ENCODE data around the gene RXRG. TPM values are rescaled to one million over a fixed set of nuclear protein-coding genes. Genes with fewer than 3 reads are reported as not detected.

Gene RXRG
- total RNA-seq, 2 experiments from 2014 or later: not detected

- no peak overlapping the region for H3K4me3 Mint-ChIP-seq
- POLR2A ChIA-PET: no interaction called here
- ATAC-seq (ENCODE audit: low read depth) (no peak), DNase-seq (no peak)
- H3K36me3 Mint-ChIP-seq: no peaks in the 10 kb centered on the region
- H3K4me1 Mint-ChIP-seq: peaks cover 2% of the 10 kb centered on the region
- H3K27me3 Mint-ChIP-seq: peaks cover 39% of the 10 kb centered on the region
- H3K27ac Mint-ChIP-seq: no peak overlapping the region
- H3K9me3 Mint-ChIP-seq: no peaks in the 10 kb centered on the region
Observed at GRCh38 chr1:165441166-165441880, 3.6 kb downstream of the RXRG start.

GRCh38 chr1:165439330-165439729 is 5.6 kb downstream of the RXRG start:
- Mint-ChIP-seq H3K9me3 (no peaks in the 10 kb centered on the region), H3K4me3 (no peak overlapping the region), H3K4me1 (peaks cover 2% of the 10 kb centered on the region), H3K27me3 (peaks cover 44% of the 10 kb centered on the region), H3K27ac (no peak overlapping the region), H3K36me3 (no peaks in the 10 kb centered on the region)
- POLR2A ChIA-PET: no interaction called here
- ATAC-seq (ENCODE audit: low read depth): no peak
- DNase-seq: no peak

GRCh38 chr1:165436994-165437393 is 7.9 kb downstream of the RXRG start:
- H3K36me3 Mint-ChIP-seq: no peaks in the 10 kb centered on the region
- no peak overlapping the region for H3K27ac Mint-ChIP-seq
- H3K4me3 Mint-ChIP-seq: no peak overlapping the region
- POLR2A ChIA-PET: no interaction called here
- peaks cover 46% of the 10 kb centered on the region for H3K27me3 Mint-ChIP-seq
- H3K9me3 Mint-ChIP-seq: no peaks in the 10 kb centered on the region
- H3K4me1 Mint-ChIP-seq: no peaks in the 10 kb centered on the region
- ATAC-seq (ENCODE audit: low read depth) (no peak), DNase-seq (no peak)

GRCh38 chr1:165435801-165436200 is 9.1 kb downstream of the RXRG start:
- H3K36me3 Mint-ChIP-seq: no peaks in the 10 kb centered on the region
- no peaks in the 10 kb centered on the region for H3K4me1 Mint-ChIP-seq
- no peaks in the 10 kb centered on the region for H3K9me3 Mint-ChIP-seq
- DNase-seq: no peak
- no peak overlapping the region for H3K27ac Mint-ChIP-seq
- H3K4me3 Mint-ChIP-seq: no peak overlapping the region
- POLR2A ChIA-PET: no interaction called here
- ATAC-seq (ENCODE audit: low read depth): no peak
- peaks cover 40% of the 10 kb centered on the region for H3K27me3 Mint-ChIP-seq

GRCh38 chr1:165434281-165434680 is 10.6 kb downstream of the RXRG start:
- POLR2A ChIA-PET: no interaction called here
- ATAC-seq (ENCODE audit: low read depth) (no peak), DNase-seq (no peak)
- Mint-ChIP-seq H3K36me3 (no peaks in the 10 kb centered on the region), H3K27me3 (peaks cover 29% of the 10 kb centered on the region), H3K9me3 (no peaks in the 10 kb centered on the region), H3K27ac (no peak overlapping the region), H3K4me1 (no peaks in the 10 kb centered on the region), H3K4me3 (no peak overlapping the region)

GRCh38 chr1:165431079-165431478 is 13.8 kb downstream of the RXRG start:
- Mint-ChIP-seq H3K4me1 (peaks cover 2% of the 10 kb centered on the region), H3K27ac (no peak overlapping the region), H3K27me3 (peaks cover 10% of the 10 kb centered on the region), H3K9me3 (peaks cover 3% of the 10 kb centered on the region), H3K36me3 (peaks cover 3% of the 10 kb centered on the region), H3K4me3 (no peak overlapping the region)
- DNase-seq (no peak), ATAC-seq (ENCODE audit: low read depth) (no peak)
- POLR2A ChIA-PET: no interaction called here

DNA sequence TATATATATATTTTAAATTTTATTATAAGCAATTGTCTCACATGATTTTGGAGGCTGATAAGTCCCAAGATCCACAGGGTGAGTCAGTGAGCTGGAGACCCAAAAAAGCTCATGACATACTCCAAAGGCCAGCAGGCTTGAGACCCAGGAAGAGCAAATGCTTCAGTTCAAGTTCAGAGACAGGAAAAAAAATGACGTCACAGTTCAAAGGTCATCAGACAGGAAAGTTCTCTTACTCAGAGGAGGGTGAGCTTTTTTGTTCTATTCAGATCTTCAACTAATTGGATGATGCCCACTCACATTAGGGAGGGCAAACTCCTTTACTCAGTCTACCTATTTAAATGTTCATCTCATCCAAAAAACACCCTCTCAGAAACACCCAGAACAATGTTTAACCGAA is 18.2 kb downstream of the RXRG start:
- Mint-ChIP-seq H3K9me3 (peaks cover 3% of the 10 kb centered on the region), H3K36me3 (peaks cover 3% of the 10 kb centered on the region), H3K4me1 (peaks cover 18% of the 10 kb centered on the region), H3K4me3 (no peak overlapping the region), H3K27me3 (peaks cover 2% of the 10 kb centered on the region), H3K27ac (no peak overlapping the region)
- ATAC-seq (ENCODE audit: low read depth) (no peak), DNase-seq (no peak)
- POLR2A ChIA-PET: no interaction called here

- Mint-ChIP-seq H3K27ac (peak overlapping the region; percentile 67), H3K9me3 (peaks cover 3% of the 10 kb centered on the region), H3K4me1 (peaks cover 18% of the 10 kb centered on the region), H3K36me3 (peaks cover 3% of the 10 kb centered on the region), H3K4me3 (no peak overlapping the region), H3K27me3 (peaks cover 1% of the 10 kb centered on the region)
- no peak for ATAC-seq (ENCODE audit: low read depth)
- no peak for DNase-seq
- POLR2A ChIA-PET: no interaction called here
Observed at GRCh38 chr1:165425621-165426020, 19.3 kb downstream of the RXRG start.

DNA sequence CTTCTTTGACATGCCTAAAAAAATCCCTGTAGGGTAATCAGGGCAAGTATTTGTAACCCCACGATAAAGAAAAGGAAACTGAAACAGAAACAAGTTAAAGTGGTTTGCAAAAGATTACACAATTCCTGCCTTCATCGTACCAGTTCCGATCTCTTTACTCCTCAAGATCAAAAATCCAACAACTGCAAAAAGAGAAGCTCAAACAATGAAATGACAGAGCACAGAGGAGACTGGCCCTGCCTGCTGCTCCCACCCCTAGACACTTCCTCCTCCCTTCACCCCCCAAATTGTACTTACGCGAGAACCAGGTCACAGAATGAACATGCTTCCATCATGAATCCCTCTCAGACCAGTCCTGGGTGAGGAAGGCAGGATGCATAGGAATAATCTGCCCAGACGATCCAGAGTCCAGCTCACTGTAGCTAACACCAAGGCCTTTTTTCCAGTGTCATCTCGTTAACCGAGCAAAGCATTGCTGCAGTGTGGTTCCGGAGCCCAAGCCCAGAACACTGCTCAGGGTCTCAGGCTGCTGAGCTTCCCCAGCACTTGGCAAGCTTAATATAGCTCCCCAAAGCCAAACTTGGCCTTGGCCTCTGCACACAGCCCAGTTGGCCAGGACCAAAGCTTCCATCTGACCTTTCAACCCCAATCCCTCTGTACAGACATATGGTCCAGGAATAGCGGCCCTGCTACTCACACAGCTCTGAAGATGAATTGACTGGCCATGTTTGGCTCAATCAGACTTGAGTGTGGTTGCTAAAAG is 20.3 kb downstream of the RXRG start:
- peaks cover 3% of the 10 kb centered on the region for H3K9me3 Mint-ChIP-seq
- H3K36me3 Mint-ChIP-seq: peaks cover 3% of the 10 kb centered on the region
- DNase-seq: no peak
- peak overlapping the region; percentile 66 for H3K4me3 Mint-ChIP-seq
- POLR2A ChIA-PET: interaction anchor here (1.0 kb wide), 1 partner anchor 31 kb away, joined by 3 read pairs; no protein-coding TSS in a partner anchor
- peak overlapping the region; percentile 87 for H3K27ac Mint-ChIP-seq
- peaks cover 3% of the 10 kb centered on the region for H3K27me3 Mint-ChIP-seq
- peaks cover 18% of the 10 kb centered on the region for H3K4me1 Mint-ChIP-seq
- peak; percentile 84 for ATAC-seq (ENCODE audit: low read depth)

DNA sequence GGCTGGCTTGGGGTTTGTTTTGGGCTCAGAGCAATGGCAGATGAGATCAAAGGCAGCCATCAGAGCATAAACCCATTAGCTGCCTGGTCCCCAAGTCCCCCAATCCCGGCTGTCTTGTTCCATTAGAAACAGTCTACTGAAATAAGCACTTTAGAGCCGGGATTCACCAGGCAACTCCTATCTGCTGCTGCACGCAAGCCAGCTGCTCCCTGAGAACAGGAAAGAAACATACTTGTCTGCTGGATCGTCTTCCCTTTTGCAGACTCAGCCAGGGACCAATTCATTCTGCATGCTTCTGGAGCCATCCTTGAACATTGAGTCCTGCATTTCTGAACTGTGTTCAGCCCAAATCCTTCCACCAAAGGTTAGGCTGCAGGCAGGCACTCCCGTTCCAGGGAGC is 21.8 kb downstream of the RXRG start:
- Mint-ChIP-seq H3K9me3 (peaks cover 2% of the 10 kb centered on the region), H3K36me3 (peaks cover 3% of the 10 kb centered on the region), H3K4me3 (no peak overlapping the region), H3K27ac (no peak overlapping the region), H3K4me1 (peaks cover 18% of the 10 kb centered on the region), H3K27me3 (peaks cover 3% of the 10 kb centered on the region)
- ATAC-seq (ENCODE audit: low read depth) (no peak), DNase-seq (no peak)
- POLR2A ChIA-PET: no interaction called here

DNA sequence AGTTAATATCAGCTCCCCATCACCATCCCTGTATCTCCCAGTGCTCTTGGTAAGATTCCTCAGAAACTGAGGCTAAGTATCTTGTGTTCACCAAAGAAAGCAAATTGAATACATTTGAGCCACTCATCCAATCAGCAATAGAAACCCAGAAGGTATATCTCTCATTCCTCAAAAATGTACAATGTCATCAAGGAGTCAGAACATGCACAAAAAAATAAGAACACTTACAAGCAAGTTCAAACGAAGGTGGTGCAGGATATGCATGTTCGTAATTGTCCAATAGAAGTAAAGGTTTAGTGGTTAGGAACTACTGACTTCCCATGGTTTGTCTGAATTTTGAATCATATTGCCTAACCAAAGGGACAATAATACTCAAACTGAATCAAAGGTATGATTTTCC is 24.3 kb downstream of the RXRG start:
- no peaks in the 10 kb centered on the region for H3K9me3 Mint-ChIP-seq
- ATAC-seq (ENCODE audit: low read depth): no peak
- H3K36me3 Mint-ChIP-seq: no peaks in the 10 kb centered on the region
- H3K27me3 Mint-ChIP-seq: peaks cover 9% of the 10 kb centered on the region
- H3K27ac Mint-ChIP-seq: no peak overlapping the region
- H3K4me1 Mint-ChIP-seq: peaks cover 14% of the 10 kb centered on the region
- no peak for DNase-seq
- no peak overlapping the region for H3K4me3 Mint-ChIP-seq
- POLR2A ChIA-PET: no interaction called here

- no peaks in the 10 kb centered on the region for H3K36me3 Mint-ChIP-seq
- ATAC-seq (ENCODE audit: low read depth): no peak
- H3K27ac Mint-ChIP-seq: no peak overlapping the region
- H3K9me3 Mint-ChIP-seq: no peaks in the 10 kb centered on the region
- DNase-seq: no peak
- peaks cover 11% of the 10 kb centered on the region for H3K4me1 Mint-ChIP-seq
- peaks cover 16% of the 10 kb centered on the region for H3K27me3 Mint-ChIP-seq
- POLR2A ChIA-PET: no interaction called here
- H3K4me3 Mint-ChIP-seq: no peak overlapping the region
Observed at GRCh38 chr1:165419839-165420238, 25.1 kb downstream of the RXRG start.

GRCh38 chr1:165418195-165418594 is 26.7 kb downstream of the RXRG start:
- H3K36me3 Mint-ChIP-seq: no peaks in the 10 kb centered on the region
- POLR2A ChIA-PET: no interaction called here
- H3K4me1 Mint-ChIP-seq: no peaks in the 10 kb centered on the region
- H3K9me3 Mint-ChIP-seq: no peaks in the 10 kb centered on the region
- no peak overlapping the region for H3K27ac Mint-ChIP-seq
- no peak overlapping the region for H3K4me3 Mint-ChIP-seq
- DNase-seq (no peak), ATAC-seq (ENCODE audit: low read depth) (no peak)
- H3K27me3 Mint-ChIP-seq: peaks cover 21% of the 10 kb centered on the region

DNA sequence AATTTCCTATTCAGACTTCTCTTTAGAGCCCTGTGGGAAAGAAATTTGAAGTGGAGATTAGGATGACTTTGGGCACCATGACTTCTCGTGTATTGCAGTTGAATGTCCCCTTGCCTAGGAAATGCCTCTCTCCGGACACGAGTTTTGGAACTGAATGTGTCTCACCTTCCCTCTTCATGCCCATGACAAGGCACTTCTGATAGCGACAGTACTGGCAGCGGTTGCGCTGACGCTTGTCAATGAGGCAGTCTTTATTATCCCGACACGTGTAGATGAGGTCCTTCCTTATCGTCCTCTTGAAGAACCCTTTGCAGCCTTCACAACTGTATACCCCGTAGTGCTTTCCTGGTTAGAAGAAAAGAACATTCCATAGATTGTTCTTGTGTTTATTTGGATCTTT is 28.1 kb downstream of the RXRG start:
- Mint-ChIP-seq H3K27ac (no peak overlapping the region), H3K4me1 (no peaks in the 10 kb centered on the region), H3K9me3 (no peaks in the 10 kb centered on the region), H3K36me3 (no peaks in the 10 kb centered on the region), H3K27me3 (peaks cover 26% of the 10 kb centered on the region), H3K4me3 (no peak overlapping the region)
- no peak for DNase-seq
- ATAC-seq (ENCODE audit: low read depth): no peak
- POLR2A ChIA-PET: no interaction called here

All from activated naive CD8-positive, alpha-beta T cell treated with anti-CD3 and anti-CD28 coated beads, Interleukin-2, amount 10 ng/mL, durations not matched to agents 7 days and 5 days (primary cell).